Eye (tissue), 1 donor: ENCODE measurements around the gene ELAVL4.

Experiments
- DNase-seq: peaks from one replicate; pipeline ENCODE4 v3.0.0-alpha.2; 2015

Gene ELAVL4

DNA sequence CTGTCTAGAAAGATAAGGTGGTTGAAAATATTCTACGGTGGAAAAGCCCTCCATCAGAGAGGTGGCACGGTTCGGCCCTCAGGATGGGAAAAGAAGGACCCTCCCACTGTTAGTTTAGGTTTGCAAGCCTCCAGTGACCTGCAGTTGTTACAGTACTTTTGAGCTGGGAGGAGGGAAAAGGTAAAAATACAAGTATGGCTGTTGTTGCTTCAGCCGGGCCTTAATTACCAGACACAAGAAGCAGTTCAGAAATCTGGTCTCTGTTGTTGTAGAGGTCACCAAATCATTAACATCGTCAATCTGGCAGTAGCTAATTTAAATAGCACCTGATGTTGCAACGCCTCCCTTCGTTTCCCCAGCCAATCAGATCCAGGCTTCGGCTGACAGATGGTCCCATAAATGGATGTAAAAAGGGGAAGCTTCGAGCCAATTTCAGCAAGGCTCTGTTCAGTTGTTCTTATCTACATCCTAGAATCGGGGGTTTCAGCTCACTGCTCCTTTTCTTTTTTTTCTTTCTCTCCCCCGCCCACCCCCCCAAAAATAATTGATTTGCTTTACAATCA, at the start of gene ELAVL4:
Gene ELAVL4 (plus strand): TSS at position 424 of the 563 bp plus-strand sequence. CDS start 270 bp downstream, outside the sequence.
- DNase-seq = peak; percentile 88

DNA sequence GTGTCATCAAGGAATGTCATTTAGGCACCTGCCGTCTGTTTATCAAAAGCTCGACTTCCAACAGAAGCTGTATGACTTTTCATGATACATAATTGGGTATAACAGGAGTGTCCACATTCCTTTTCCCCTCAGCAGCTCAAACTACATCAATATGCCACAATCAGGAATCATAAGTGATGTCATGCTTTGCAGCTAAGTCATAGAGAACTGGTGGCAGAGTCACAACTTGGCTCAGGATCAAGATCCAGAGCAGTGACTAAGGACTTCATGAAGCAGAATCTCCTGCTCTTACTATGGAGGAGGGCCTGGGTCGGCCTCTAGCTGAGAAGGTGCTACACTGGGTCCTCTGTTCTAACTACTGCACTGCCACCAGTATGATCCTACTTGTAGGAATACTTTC, 48.4 kb upstream of the ELAVL4 start:
- DNase-seq = no peak

GRCh38 chr1:50066806-50067205, 41.9 kb upstream of the ELAVL4 start:
- DNase-seq = no peak

GRCh38 chr1:50074931-50075330, 33.8 kb upstream of the ELAVL4 start:
- no peak for DNase-seq

- DNase-seq = no peak
These were observed 31.4 kb upstream of the ELAVL4 start for GRCh38 chr1:50077273-50077672.

DNA sequence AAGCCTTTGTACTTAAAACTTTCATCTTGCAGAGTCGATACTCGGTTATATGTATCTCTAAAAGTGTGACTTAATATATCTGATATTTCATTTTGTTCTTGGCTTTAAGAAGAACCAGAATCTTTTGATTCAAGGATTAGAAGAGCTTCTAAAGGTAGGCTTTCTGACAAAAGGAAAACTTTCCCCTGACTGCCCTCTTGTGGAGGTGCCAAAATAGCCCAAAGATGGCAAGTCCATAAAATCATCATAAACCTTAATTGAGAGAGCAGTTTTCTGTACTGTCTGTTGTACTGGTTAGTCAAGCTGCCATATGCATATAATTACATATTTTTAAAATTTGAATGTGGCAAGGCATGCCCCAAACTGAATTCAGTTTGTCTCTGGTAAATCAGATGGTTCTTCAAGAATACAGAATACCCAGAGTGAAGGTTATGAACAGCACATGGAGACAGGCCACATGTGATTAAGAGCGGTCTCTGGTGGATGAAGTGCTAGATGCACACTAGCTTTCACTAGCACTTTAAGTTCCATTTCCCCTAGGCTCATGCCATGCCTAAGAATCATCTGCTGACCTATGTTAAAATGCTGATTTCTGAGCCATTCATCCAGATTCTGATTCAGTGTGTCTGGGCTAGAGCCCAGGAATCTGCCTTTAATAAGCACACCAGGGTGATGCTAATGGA, 27.7 kb upstream of the ELAVL4 start:
- peak; percentile 39 for DNase-seq

- DNase-seq = no peak
These were observed 24.3 kb upstream of the ELAVL4 start for GRCh38 chr1:50084389-50084788.

GRCh38 chr1:50091068-50091467, 17.7 kb upstream of the ELAVL4 start:
- DNase-seq = no peak

GRCh38 chr1:50095716-50096115, 13.0 kb upstream of the ELAVL4 start:
- no peak for DNase-seq

GRCh38 chr1:50097021-50097679, 11.6 kb upstream of the ELAVL4 start:
- no peak for DNase-seq

DNA sequence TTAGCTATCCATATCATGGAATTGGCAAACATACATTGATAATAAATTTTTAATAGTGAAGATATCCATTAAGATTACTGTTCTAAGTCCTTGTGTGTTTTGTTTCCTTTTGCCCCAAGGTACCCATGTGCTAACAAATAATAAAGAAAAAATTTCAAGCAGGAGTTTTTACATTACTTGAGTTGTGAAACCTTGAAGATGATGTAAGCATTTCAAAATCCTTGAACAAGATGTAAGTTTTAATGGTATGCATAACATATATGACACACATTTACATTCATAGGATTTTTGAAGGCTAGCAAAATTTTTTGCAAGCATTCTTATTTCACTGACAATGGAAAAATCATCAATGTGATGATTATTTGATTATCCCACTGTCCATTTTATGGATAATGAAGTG, 10.9 kb upstream of the ELAVL4 start:
- no peak for DNase-seq

DNA sequence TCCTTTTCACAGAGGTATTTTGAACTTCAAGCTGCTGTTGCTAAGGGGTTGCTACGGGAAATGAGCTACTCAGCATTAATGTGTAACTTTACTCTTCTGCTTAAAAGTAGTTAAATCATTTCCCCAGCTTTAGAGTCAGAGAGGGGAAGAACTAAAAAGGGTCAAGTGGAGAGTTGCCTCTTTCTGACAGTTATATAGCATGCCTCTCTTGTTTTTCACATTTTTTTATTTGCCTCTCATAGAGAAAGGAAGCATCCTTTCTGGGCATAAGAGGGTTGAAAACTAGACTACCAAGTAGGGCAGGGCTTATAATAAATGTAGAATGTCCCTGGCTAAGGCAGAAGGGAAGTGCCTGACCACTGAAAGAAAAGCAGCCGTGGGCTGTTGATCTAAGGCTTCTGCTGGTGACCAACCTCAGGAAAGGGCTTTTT, 10.1 kb upstream of the ELAVL4 start:
- DNase-seq = no peak

- DNase-seq = no peak
These were observed 9.1 kb upstream of the ELAVL4 start for GRCh38 chr1:50099654-50100053.

GRCh38 chr1:50103615-50104081, 5.1 kb upstream of the ELAVL4 start:
- peak; percentile 82 for DNase-seq

DNA sequence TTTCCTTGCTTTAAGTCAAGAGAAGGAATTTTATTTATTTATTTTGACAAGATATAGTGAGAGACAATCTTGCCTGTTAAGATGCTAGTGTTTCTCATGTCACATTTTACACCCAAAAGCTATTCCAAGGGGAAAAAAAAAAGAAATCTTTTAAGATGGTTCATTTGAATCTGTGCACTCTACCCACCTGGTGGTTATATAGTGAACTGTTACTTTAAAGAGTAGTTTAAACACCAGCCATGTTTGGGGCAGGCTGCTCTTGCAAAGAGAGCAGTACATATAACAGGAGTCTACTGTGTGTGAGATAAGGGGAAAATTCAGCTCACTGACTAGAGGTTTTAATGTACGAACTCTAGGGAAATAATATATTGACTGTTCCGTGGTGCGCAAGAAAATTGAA, 3.3 kb upstream of the ELAVL4 start:
- DNase-seq = peak; percentile 60

DNA sequence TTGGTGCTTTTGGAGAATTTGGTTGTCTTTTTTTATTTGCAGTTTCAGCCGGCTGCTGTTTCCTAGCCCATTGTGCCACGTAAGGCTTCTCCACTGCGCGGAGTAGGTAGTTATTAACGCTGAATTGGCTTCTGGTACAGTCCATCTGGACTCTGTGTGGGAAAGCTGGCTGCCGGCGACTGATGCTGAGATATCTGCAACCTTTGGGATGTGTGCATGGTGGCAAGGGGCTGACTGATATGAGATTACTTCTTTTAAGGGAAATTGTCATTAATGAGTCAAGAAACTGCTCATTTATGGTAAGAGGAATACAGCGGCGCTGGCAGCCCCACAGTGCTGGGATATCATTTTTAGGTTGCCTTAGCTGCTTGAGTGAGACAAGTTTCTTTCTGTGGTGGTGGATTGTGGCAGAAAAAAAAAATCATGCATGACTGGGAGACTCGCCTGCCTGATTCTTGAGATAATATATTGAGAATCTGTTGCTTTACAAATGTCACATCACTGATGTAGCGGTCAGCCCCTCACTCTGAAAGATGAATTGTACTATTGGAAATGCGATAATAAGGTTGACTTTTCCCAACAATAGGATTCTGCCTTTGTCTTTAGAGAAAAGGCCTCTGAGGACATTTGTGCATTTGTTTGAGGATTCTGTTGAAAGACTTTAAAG, 2.5 kb upstream of the ELAVL4 start:
- peak; percentile 78 for DNase-seq

DNA sequence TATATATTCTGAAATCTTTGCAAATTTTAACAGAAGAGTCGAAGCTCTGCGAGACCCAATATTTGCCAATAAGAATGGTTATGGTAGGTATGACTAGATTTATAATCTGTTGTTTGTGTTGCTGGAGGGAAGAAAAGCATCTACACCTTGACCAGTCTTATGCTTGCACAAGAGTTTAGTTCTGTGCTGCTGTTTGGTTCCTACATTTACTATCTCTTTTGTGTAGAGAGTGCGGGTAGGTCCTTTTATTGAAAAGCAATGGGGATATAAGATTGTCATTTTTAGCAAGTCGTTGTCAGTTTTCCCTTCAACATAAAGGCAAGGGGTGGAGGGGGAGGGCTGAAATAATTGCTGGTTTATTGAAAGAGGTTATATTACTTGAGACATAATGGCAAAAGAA, 396 bp downstream of the ELAVL4 start:
- DNase-seq = no peak

- peak; percentile 74 for DNase-seq
These were observed 941 bp downstream of the ELAVL4 start for GRCh38 chr1:50109647-50110075.

- no peak for DNase-seq
These were observed 1.4 kb downstream of the ELAVL4 start for GRCh38 chr1:50110151-50110550.

DNA sequence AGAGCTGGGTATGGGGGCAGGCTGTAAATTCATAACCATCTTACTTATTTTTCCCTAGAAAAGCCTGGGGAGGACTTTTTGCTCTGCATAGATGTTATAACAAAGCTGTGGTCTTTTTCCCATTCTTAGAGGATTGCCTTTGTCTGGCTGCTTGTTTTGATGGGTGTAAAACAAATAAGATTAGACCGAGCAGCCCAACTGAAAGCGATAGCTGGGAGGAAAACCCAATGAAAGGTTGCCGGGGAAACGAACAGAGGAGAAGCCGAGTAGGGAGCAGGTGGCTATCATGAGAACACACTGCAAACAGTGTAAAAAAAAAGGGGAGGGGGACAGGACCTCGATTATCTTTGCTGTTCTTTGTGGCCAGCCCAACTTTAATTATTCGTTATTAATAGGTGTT, 1.9 kb downstream of the ELAVL4 start:
- DNase-seq = peak; percentile 90

DNA sequence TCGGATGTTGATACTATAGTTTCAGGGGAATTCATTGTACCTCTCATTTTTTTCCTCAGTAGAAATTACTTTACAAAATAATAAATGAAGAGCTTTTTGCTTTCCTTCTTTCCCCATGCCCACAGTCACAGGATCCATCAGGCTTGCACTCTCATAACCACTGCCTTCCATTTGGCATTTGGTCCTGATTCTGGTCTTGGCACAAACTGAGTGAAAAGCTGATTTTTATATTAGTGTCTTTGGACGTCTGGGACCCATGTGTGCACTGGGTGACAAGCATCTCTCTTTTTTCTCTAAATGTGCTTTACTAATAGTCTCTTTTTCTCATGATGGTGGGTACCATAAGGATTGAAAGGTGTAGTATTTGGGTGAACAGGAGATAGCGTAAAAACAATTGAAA, 2.8 kb downstream of the ELAVL4 start:
- DNase-seq = peak; percentile 35

- DNase-seq = peak; percentile 32
These were observed 3.5 kb downstream of the ELAVL4 start for GRCh38 chr1:50112193-50112592.

- DNase-seq = no peak
These were observed 14.4 kb downstream of the ELAVL4 start for GRCh38 chr1:50123071-50123470.
